SK-N-SH (cell line): ENCODE results near the gene DIPK1C. TPM values are rescaled to one million over a fixed set of nuclear protein-coding genes. Genes with fewer than 3 reads are reported as not detected.

Source experiments
- CTCF ChIA-PET: fragments of 300-600, 350-600 bp; formaldehyde crosslinking; extraction: SDS; loops from one replicate; lab custom pipeline; 2021; lab: Yijun Ruan, JAX
- POLR2A ChIA-PET: fragments of 350-600 bp; sonication (Branson Sonifier 250); formaldehyde crosslinking; extraction: SDS; loops from one replicate; lab custom pipeline; 2020; ENCODE audit warnings: antibody characterized with exemption, inconsistent platforms; lab: Yijun Ruan, JAX
- DNase-seq: peaks from one replicate; pipeline ENCODE4 v3.0.0; 2012
- H2AFZ ChIP-seq: fragments of 200-600 bp; sonication (generic); 2 replicates; pipeline ENCODE4 v1.8.1; 2016; ENCODE audit warnings: antibody characterized with exemption, mild to moderate bottlenecking, low read depth
- H3F3A ChIP-seq: fragments of 200-600 bp; sonication (generic); replicated peaks from 2 replicates; pipeline ENCODE3; 2016; ENCODE audit warnings: antibody characterized with exemption, mild to moderate bottlenecking; ENCODE audit not compliant: insufficient read depth
- H3K27ac ChIP-seq, 2 experiments: fragments of 200-500 bp in 1 of 2; fragments of 200-600 bp in 1 of 2; sonication (Bioruptor generic) in 1 of 2; sonication (generic), shearing (Covaris generic) in 1 of 2; 2 replicates each; pipeline versions ENCODE4 v1.5.1 to v1.6.1; 2014 to 2016; ENCODE audit warnings: low read depth in 2 of 2, inconsistent platforms in 1 of 2, low read length in 1 of 2, mild to moderate bottlenecking in 1 of 2, mixed read lengths in 1 of 2
- H3K27me3 ChIP-seq: fragments of 200-600 bp; sonication (generic), shearing (Covaris generic); 2 replicates; pipeline ENCODE4 v1.6.1; 2016; ENCODE audit warnings: mixed run types; ENCODE audit not compliant: insufficient read depth
- H3K36me3 ChIP-seq, 2 experiments: fragments of 200-500 bp in 1 of 2; fragments of 200-600 bp in 1 of 2; sonication (Bioruptor generic) in 1 of 2; sonication (generic) in 1 of 2; replicated peaks in 1 of 2; 2 replicates each; pipeline versions ENCODE3 to v1.5.1; 2014 to 2016; ENCODE audit warnings: low read length in 1 of 2, mild to moderate bottlenecking in 1 of 2; ENCODE audit not compliant: insufficient read depth in 2 of 2, control insufficient read depth in 1 of 2
- H3K4me1 ChIP-seq, 2 experiments: fragments of 200-500 bp in 1 of 2; fragments of 200-600 bp in 1 of 2; sonication (Bioruptor generic) in 1 of 2; sonication (generic), shearing (Covaris generic) in 1 of 2; 2 replicates each; pipeline versions ENCODE4 v1.5.1 to v1.6.1; 2014 to 2016; ENCODE audit warnings: low read depth in 1 of 2, low read length in 1 of 2, mixed run types in 1 of 2; ENCODE audit not compliant: insufficient read depth in 2 of 2, control insufficient read depth in 1 of 2
- H3K4me2 ChIP-seq: fragments of 200-600 bp; sonication (generic), shearing (Covaris generic); 2 replicates; pipeline ENCODE4 v1.6.1; 2017; ENCODE audit warnings: mixed run types
- H3K4me3 ChIP-seq, 2 experiments: fragments of 200-500 bp in 1 of 2; fragments of 200-600 bp in 1 of 2; sonication (Bioruptor generic) in 1 of 2; sonication (generic), shearing (Covaris generic) in 1 of 2; 2 replicates each; pipeline versions ENCODE4 v1.5.1 to v1.8.1; 2014 to 2016; ENCODE audit warnings: low read depth in 2 of 2, inconsistent platforms in 1 of 2, low read length in 1 of 2, mild to moderate bottlenecking in 1 of 2, mixed read lengths in 1 of 2, moderate library complexity in 1 of 2
- H3K79me2 ChIP-seq: fragments of 200-600 bp; sonication (generic); 2 replicates; pipeline ENCODE4 v1.8.1; 2017; ENCODE audit warnings: mild to moderate bottlenecking; ENCODE audit not compliant: insufficient read depth
- H3K9ac ChIP-seq: fragments of 200-600 bp; sonication (generic); 2 replicates; pipeline ENCODE4 v1.6.1; 2017; ENCODE audit warnings: mixed run types
- H3K9me2 ChIP-seq: fragments of 200-600 bp; sonication (generic); 2 replicates; pipeline ENCODE4 v1.6.1; 2017; ENCODE audit warnings: mixed run types
- H3K9me3 ChIP-seq: fragments of 200-600 bp; sonication (generic); 2 replicates; pipeline ENCODE4 v1.6.1; 2017; ENCODE audit warnings: mixed run types, mild to moderate bottlenecking, moderate library complexity
- H4K20me1 ChIP-seq: fragments of 200-600 bp; sonication (generic); 2 replicates; pipeline ENCODE4 v1.6.1; 2017; ENCODE audit warnings: mild to moderate bottlenecking, mixed run types; ENCODE audit not compliant: insufficient read depth
- GATA2 ChIP-seq: sonication (generic); formaldehyde crosslinking; IDR thresholded peaks from 2 replicates; pipeline ENCODE4 v1.5.0; 2020; ENCODE audit warnings: mild to moderate bottlenecking, missing genetic modification reagents
- NRF1 ChIP-seq: IDR thresholded peaks from 2 replicates; pipeline ENCODE4 v1.6.1; 2012; ENCODE audit warnings: low read depth, mild to moderate bottlenecking, low read length
- RFX5 ChIP-seq: IDR thresholded peaks from 2 replicates; pipeline ENCODE4 v1.6.1; 2012; ENCODE audit warnings: mild to moderate bottlenecking, improper control_type of control experiment, low read length
- RXRA ChIP-seq: IDR thresholded peaks from 2 replicates; pipeline ENCODE4 v1.4.0; 2012; ENCODE audit warnings: low read depth, mild to moderate bottlenecking, borderline replicate concordance
- SIN3A ChIP-seq: IDR thresholded peaks from 2 replicates; pipeline ENCODE4 v1.6.1; 2012; ENCODE audit warnings: low read depth, mild to moderate bottlenecking, low read length, moderate library complexity, borderline replicate concordance
- SMC3 ChIP-seq: IDR thresholded peaks from 2 replicates; pipeline ENCODE4 v1.6.1; 2012; ENCODE audit warnings: low read depth, low read length, improper control_type of control experiment
- TAF1 ChIP-seq: IDR thresholded peaks from 2 replicates; pipeline ENCODE4 v1.6.1; 2012; ENCODE audit warnings: low read depth, mild to moderate bottlenecking, low read length, moderate library complexity, borderline replicate concordance
- TEAD4 ChIP-seq: IDR thresholded peaks from 2 replicates; pipeline ENCODE4 v1.4.0; 2012; ENCODE audit warnings: mild to moderate bottlenecking, borderline replicate concordance; ENCODE audit not compliant: insufficient read depth
- WGBS: methylation state at CpG from one replicate; pipeline ENCODE4 v1.1.6; 2017; ENCODE audit warnings: low lambda C conversion rate; 5-methylcytosine and 5-hydroxymethylcytosine counted together
- polyA plus RNA-seq, 3 experiments: library from polyadenylated mRNA; depleted of rRNA; stranded (reverse); fragments of >200 nt; gene quantifications; 2 replicates each; pipeline ENCODE4 v1.2.3, GENCODE V29; 2012
- TF ChIP-seq, protein P1 (sequence below): IDR thresholded peaks from 2 replicates; pipeline ENCODE4; 2012
- TF ChIP-seq, protein P2 (sequence below): IDR thresholded peaks from 2 replicates; pipeline ENCODE4 v1.4.0; 2012; ENCODE audit warnings: low read depth, borderline replicate concordance
- TF ChIP-seq, protein P3 (sequence below): fragments of 200-600 bp; sonication (generic); IDR thresholded peaks from 2 replicates; pipeline ENCODE4 v1.6.1; 2017; ENCODE audit warnings: antibody characterized with exemption, mild to moderate bottlenecking, moderate library complexity

The DIPK1C gene
- not detected in 2 replicates for polyA plus RNA-seq (2012; rRNA removed)
- not detected in 2 replicates for polyA plus RNA-seq (2012; cell fraction: cytosol; rRNA removed)
- polyA plus RNA-seq (2012; cell fraction: nucleus; rRNA removed): not detected in 2 replicates

DNA sequence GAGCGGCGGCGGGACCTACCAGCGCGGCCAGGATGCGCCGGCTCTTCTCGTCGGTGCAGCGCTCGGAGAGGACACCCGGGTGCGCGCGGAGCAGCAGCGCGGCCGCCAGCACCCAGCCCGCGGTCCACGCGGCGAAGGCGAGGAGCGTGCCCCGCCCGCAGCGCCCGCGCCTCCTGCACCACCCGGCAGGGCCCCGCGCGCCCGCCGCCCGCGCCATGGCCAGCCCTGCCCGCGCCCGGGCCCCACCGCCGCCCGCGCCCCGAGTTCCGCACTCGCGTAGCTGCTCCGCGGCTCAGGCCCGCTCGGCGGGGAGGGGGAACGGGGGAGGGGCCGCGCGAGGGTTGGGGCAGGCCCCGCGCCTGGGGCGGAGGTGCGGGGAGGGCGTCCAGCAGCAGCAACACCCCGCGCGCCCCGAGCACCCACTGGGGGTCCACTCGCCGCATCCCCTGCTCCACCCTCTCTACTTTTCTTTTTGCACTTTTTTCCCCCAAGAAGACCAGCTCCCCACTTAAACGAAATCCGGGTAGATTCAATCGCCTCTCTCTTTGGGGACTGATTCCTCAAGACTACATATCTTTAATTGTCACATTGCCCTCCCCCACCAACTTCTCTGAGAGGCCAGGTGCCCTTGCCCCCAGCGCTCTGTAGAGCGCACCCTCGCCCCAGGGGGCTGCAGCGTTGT, at the start of gene DIPK1C:
TSS of gene DIPK1C (minus strand) at position 266 of the 682 bp plus-strand sequence. CDS start at position 217, 49 bp downstream.
- Histone ChIP-seq H3K36me3 (no peaks in the 10 kb centered on the region), H3K79me2 (no peaks in the 10 kb centered on the region), H3K27me3 (peaks cover 81% of the 10 kb centered on the region), H3K9me3 (no peaks in the 10 kb centered on the region), H3K27ac (no peak within 1 kb of the TSS), H3K9me2 (no peaks in the 10 kb centered on the region), H3K4me1 (no peaks in the 10 kb centered on the region), H3F3A (no peaks in the 10 kb centered on the region), H3K9ac (no peak within 1 kb of the TSS), H3K4me2 (no peak within 1 kb of the TSS), H3K4me3 (no peak within 1 kb of the TSS), H4K20me1 (no peaks in the 10 kb centered on the region), H2AFZ (no peak within 1 kb of the TSS)
- 4% methylated on average over 9 of the region's 76 CpGs for WGBS
- POLR2A ChIA-PET: no interaction called here
- TF ChIP-seq, protein P1, sequence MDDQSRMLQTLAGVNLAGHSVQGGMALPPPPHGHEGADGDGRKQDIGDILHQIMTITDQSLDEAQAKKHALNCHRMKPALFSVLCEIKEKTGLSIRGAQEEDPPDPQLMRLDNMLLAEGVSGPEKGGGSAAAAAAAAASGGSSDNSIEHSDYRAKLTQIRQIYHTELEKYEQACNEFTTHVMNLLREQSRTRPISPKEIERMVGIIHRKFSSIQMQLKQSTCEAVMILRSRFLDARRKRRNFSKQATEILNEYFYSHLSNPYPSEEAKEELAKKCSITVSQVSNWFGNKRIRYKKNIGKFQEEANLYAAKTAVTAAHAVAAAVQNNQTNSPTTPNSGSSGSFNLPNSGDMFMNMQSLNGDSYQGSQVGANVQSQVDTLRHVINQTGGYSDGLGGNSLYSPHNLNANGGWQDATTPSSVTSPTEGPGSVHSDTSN: no peak
- CTCF ChIA-PET: no interaction called here
- DNase-seq: no peak

DNA sequence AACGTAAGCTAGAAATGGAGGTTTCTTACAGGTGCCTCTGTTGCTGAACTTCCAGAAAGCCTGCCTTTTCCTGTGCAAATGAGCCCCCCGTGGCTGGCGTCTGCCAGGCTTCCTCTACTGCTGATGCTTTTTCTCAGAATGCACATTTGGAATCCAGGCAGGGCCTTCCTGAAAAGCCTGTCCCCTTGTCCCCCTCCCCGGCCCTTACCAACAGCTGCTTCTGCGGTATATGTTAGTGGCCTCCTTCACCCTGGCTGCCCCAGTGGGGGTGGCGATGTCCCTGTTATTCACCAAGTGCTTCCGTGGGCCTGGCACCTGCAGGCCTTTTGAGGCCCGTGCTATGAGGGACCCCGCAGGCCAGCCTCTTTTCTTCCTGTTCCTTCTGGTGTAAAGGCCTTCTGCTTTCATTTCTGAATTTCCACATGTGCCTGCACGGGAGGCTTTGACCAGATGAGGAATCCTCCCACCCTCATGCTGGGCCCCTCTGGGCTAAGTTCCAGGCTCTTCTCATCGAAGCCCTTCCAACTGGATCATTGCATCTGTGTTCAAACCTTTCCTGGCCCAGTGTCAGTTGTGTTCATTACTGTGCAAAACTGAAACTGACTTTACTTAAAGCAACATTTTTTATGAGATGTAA, 49.5 kb upstream of the DIPK1C start:
- Histone ChIP-seq H3K4me2 (no peak overlapping the region), H3F3A (no peaks in the 10 kb centered on the region), H4K20me1 (no peaks in the 10 kb centered on the region), H3K79me2 (no peaks in the 10 kb centered on the region), H3K9me3 (no peaks in the 10 kb centered on the region), H3K4me1 (no peaks in the 10 kb centered on the region), H3K9ac (no peak overlapping the region), H3K9me2 (no peaks in the 10 kb centered on the region), H3K4me3 (no peak overlapping the region), H3K36me3 (peaks cover 19 to 63% of the 10 kb centered on the region in 2 experiments), H3K27ac (no peak overlapping the region)
- CTCF ChIA-PET: interaction anchor here (1.7 kb wide), 1 partner anchor 45 kb away, joined by 6 read pairs; no protein-coding TSS in a partner anchor
- POLR2A ChIA-PET: no interaction called here
- no peak for DNase-seq
- TF ChIP-seq, protein P2, sequence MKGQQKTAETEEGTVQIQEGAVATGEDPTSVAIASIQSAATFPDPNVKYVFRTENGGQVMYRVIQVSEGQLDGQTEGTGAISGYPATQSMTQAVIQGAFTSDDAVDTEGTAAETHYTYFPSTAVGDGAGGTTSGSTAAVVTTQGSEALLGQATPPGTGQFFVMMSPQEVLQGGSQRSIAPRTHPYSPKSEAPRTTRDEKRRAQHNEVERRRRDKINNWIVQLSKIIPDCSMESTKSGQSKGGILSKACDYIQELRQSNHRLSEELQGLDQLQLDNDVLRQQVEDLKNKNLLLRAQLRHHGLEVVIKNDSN: no peak
- TF ChIP-seq RXRA: no peak
- TF ChIP-seq, protein P1: no peak
- no peak for TF ChIP-seq TEAD4
- TF ChIP-seq, protein P3, sequence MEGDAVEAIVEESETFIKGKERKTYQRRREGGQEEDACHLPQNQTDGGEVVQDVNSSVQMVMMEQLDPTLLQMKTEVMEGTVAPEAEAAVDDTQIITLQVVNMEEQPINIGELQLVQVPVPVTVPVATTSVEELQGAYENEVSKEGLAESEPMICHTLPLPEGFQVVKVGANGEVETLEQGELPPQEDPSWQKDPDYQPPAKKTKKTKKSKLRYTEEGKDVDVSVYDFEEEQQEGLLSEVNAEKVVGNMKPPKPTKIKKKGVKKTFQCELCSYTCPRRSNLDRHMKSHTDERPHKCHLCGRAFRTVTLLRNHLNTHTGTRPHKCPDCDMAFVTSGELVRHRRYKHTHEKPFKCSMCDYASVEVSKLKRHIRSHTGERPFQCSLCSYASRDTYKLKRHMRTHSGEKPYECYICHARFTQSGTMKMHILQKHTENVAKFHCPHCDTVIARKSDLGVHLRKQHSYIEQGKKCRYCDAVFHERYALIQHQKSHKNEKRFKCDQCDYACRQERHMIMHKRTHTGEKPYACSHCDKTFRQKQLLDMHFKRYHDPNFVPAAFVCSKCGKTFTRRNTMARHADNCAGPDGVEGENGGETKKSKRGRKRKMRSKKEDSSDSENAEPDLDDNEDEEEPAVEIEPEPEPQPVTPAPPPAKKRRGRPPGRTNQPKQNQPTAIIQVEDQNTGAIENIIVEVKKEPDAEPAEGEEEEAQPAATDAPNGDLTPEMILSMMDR: no peak
- no peak for TF ChIP-seq SMC3
- TF ChIP-seq RFX5: no peak
- TF ChIP-seq TAF1: no peak
- TF ChIP-seq SIN3A: no peak
- TF ChIP-seq GATA2 (CRISPR knock-in tag): no peak
- TF ChIP-seq NRF1: no peak
- TF ChIP-seq, all 33 proteins: peak for 0
- Histone ChIP-seq H3K27me3 (no peaks in the 10 kb centered on the region), H2AFZ (no peak overlapping the region)
- 96% methylated on average over 10 of the region's 11 CpGs for WGBS
